HG02884 (cell line): ENCODE measurements around the gene PDE9A.
"Not testable (repeated sequence)": the region's sequence is repeated elsewhere in the genome, so short reads cannot be mapped to it uniquely, and the experiment has no call there.

Experiments
- ATAC-seq: cut with Tn5 transposase; IDR thresholded peaks from one replicate; pipeline ENCODE4 v1.9.1; 2021; ENCODE audit warnings: mild to moderate bottlenecking, moderate library complexity; ENCODE audit not compliant: unreplicated experiment

PDE9A gene

GRCh38 chr21:42653231-42654061 lies at the start of gene PDE9A:
TSS of gene PDE9A (plus strand) at chr21:42653621. CDS start at chr21:42653815, 194 bp downstream.
- ATAC-seq, result no peak

- ATAC-seq, result no peak
These were observed 46.3 kb upstream of the PDE9A start for GRCh38 chr21:42607102-42607501.

GRCh38 chr21:42607525-42608102 lies 45.8 kb upstream of the PDE9A start:
- no peak for ATAC-seq

- no peak for ATAC-seq
These were observed 45.0 kb upstream of the PDE9A start for GRCh38 chr21:42608446-42608845.

GRCh38 chr21:42609811-42610210 lies 43.6 kb upstream of the PDE9A start:
- ATAC-seq, result no peak

GRCh38 chr21:42611852-42612251 lies 41.6 kb upstream of the PDE9A start:
- ATAC-seq, result no peak

GRCh38 chr21:42612390-42612789 lies 41.0 kb upstream of the PDE9A start:
- ATAC-seq, result no peak

- ATAC-seq, result no peak
These were observed 39.7 kb upstream of the PDE9A start for GRCh38 chr21:42613756-42614155.

GRCh38 chr21:42614396-42614795 lies 39.0 kb upstream of the PDE9A start:
- no peak for ATAC-seq

- ATAC-seq, result no peak
These were observed 38.5 kb upstream of the PDE9A start for GRCh38 chr21:42614811-42615351.

DNA sequence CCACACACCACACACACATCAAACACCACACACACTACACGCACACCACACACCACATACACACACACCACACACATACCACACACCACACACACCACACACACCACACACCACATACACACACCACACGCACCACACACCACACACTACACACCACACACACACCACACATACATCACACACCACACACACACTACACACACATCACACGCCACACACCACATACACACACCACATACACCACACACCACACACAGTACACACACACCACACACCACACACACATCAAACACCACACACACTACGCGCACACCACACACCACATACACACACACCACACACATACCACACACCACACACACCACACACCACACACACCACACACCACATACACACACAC lies 38.0 kb upstream of the PDE9A start:
- not testable (repeated sequence) for ATAC-seq

DNA sequence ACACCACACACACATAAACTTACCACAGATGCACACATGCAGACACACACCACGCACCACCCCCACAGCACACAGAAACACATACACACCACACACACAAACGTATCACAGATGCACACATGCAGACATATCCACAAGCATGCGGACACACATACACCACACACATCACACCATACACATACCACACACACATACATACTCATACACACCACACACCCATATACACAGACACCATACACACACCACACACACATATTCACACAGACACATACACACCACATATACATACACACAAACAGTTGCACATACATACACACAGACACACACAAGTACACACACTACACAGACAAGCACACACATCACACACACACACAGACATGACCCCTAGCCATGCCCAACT lies 37.5 kb upstream of the PDE9A start:
- ATAC-seq, result no peak

- ATAC-seq, result no peak
These were observed 37.0 kb upstream of the PDE9A start for GRCh38 chr21:42616446-42616845.

DNA sequence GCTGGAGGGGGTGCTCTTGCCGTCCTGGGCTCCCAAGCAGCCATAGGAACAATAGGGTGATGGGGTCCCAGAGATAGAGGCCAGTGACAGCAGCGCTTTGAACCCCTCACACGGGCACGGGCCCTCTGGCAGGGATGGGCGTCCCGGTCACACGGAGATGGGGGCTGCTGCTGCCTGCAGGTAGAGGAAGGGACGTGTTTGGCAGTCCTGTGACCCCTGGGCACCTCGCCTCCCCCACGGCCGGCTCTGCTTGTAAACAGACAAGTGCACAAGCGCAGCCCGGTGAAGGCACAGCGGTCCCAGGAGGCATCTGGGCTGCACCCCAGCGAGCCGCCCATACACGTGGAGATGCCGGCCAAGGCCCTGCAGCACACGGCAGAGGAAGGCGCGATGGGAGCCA lies 36.5 kb upstream of the PDE9A start:
- no peak for ATAC-seq

GRCh38 chr21:42617486-42617885 lies 35.9 kb upstream of the PDE9A start:
- no peak for ATAC-seq

DNA sequence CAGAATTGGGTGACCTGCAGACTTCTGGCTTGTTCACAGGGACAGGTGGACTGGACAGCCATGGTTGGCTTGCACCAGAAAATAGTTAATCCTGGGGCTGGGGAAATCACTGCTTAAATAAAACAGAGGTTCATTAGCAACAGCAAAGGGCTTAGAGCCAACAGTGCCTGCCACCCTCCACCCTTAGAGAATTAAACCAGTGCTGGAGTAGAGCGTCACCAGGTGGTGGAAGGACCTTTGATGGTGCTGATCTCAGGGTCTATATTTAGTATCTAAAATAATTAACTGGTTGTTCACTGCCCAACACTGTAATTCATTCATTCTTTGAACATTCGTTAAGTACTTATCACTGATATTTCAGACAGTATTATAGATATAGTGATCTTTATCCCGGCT lies 34.7 kb upstream of the PDE9A start:
- ATAC-seq, result no peak

DNA sequence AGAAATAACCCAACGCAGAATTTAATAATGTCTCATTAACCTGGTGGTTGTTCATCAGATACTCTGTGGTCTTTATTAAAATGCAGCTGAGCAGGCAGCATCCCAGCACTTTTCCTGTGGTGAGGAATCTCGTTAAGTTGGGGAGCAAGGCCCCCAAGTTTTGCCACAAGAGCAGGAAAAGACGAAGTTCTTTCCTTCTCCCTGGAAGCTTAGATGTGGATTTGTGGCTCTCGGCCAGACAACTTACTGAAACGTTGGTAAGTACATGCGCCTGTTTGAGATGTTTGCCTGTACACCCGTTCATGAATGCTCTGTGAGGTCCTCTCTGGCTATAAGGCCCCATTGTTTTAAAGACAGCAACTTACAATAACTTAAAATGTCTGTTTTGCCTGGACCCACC lies 34.3 kb upstream of the PDE9A start:
- ATAC-seq, result no peak

GRCh38 chr21:42619841-42620240 lies 33.6 kb upstream of the PDE9A start:
- ATAC-seq, result no peak

DNA sequence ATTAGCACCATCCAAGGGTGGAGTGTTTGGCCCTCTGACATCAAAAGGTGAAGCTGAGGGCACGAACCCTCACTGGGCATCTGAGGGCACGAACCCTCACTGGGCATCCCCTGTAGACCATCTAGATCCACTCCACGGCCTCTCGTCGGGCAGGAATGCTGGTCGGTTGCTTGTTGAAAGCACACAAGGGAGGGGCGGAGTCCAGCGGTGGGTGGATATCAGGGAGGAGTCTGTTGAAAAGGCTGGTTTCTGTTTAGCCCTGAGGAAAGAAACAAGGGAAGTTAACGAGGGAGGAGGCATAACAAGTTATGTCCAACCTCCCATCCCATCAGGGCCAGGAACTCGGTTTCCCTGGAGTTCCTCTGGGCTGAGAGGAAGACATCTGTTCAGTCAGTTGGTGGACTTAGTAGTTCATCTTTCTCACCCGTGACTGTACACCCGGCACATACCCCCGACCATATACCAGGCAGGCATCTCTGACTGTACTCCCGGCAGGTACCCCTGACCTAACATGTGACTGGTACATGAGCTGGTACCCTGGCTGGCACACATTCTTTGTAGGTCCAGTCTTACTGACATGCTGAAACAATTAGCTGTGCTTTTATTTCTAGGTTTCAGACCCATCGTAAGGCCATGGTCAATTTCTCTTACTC lies 32.1 kb upstream of the PDE9A start:
- no peak for ATAC-seq

DNA sequence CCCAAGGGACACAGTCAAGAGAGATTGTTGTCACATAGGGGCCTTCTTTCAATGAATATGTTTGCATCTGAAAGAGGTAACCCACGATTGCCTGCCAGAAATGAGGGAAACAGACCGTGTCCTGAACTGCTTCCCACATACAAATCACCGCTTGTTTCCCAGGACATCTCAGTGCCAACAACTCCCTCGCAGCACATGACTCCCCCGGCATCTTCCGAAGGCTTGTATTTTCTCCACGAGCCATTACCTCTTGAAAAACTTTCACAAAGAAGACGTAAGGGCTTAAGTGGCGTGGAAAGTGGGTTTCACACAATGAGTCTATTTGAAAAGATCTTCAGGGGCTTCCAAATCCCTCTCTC lies 31.6 kb upstream of the PDE9A start:
- no peak for ATAC-seq

- no peak for ATAC-seq
These were observed 31.1 kb upstream of the PDE9A start for GRCh38 chr21:42622284-42622683.

DNA sequence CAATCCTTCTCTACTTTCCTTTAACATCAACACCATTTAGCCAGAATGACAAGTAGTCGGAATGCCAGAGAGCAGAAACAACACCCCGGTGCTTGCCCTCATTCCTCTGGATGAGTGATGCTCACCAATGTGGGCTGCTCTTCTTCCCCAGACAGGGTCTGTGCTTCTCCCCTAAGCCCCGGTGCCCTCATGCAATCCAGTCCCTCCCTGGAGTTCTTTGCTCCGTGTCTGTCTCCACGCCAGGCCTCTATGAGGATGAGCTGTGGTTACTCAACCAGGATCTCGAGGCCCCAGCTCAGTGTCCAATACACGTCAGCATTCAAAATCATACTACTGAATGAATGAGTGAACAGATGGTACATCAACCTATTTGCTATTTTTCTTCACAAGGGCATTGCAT lies 29.7 kb upstream of the PDE9A start:
- no peak for ATAC-seq
